HG03135 (cell line): Measurements from ENCODE around the gene CCDC184.
"Not testable (repeated sequence)": the region's sequence is repeated elsewhere in the genome, so short reads cannot be mapped to it uniquely, and the experiment has no call there.

Experiments used
- ATAC-seq: cut with Tn5 transposase; IDR thresholded peaks from one replicate; pipeline ENCODE4 v1.9.1; 2021; ENCODE audit warnings: mild to moderate bottlenecking, moderate library complexity; ENCODE audit not compliant: unreplicated experiment

The CCDC184 gene

GRCh38 chr12:48183091-48183875 is at the start of gene CCDC184:
Gene CCDC184, plus strand, starts transcription at chr12:48183644. Its CDS starts 479 bp downstream, at chr12:48184123.
- peak; percentile 69 for ATAC-seq

GRCh38 chr12:48135027-48135426 is 48.4 kb upstream of the CCDC184 start:
- ATAC-seq: no peak

DNA sequence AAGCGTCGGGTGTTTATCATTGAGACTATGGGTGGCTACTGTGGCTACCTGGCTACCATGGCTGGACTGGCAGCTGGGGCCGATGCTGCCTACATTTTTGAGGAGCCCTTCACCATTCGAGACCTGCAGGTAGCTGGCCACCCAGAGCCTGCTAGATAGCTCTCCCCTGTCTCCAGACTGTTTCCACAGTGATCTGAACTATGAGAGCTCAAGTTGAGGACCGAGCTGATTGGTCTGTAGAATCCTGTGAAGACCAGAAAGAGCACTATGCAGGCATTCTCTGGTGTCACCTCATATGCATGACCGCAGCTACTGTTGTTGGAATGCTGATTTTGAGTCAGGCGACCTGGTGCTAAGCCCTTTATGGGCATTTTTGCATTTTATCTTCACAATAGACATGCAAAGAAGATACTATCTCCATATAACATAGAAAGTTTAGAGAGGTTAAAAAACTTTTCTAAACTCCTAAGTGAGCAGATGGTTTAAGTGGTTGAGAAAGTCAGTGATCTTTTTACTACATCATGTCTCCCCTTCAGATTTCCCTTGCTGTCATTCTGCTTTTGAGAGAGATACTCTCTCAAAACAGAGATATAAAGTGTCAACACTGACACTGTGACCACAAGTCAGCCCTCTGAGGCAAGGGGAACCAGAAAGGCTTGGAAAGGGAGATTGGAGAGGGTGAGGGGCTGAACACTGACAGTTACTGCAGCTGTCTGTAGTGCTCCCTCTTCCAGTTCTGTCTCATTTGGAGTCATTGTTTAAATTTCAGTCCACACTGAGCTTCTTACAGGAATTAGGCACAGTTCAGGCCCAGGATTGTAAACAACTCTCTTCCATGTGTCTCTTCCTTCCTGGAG is 40.4 kb upstream of the CCDC184 start:
- no peak for ATAC-seq

GRCh38 chr12:48143898-48144297 is 39.5 kb upstream of the CCDC184 start:
- no peak for ATAC-seq

GRCh38 chr12:48145981-48146380 is 37.5 kb upstream of the CCDC184 start:
- no peak for ATAC-seq

DNA sequence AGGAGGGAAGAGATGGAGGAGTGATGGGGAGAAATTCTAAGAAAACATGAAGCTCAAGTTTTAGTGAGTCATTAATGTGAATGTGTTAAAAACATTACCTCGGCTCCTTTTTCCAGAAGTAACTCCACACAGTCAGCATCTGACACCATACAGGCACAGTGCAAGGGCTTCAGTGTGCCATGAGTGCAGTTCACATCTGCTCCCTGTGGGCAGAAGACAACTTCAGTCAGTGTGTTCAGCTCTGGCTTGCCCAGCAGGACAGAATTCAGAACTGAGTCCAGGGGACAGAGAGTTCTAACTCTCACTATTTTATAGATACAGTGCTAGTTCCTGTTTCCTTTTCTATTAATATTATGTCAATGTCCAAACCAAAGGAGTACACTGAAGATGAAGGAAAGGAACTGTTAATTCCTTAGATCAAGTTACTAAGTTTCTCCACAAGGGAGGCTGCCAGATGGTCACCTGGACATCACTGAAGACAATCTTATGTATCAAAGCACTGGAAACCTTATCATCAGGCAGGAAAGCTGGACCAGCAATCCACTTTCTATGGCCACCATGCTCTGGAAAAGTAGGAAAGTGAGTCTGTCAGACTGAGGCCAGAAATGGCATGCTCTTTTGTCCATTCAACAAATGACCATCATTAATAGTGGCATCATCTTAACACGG is 32.2 kb upstream of the CCDC184 start:
- ATAC-seq: no peak

- ATAC-seq: not testable (repeated sequence)
These were observed 27.7 kb upstream of the CCDC184 start for GRCh38 chr12:48155786-48156185.

GRCh38 chr12:48156652-48157017 is 26.8 kb upstream of the CCDC184 start:
- ATAC-seq: no peak

- peak; percentile 91 for ATAC-seq
These were observed 26.2 kb upstream of the CCDC184 start, which contains the start of gene ASB8 for GRCh38 chr12:48157018-48157888. Gene ASB8, minus strand, starts transcription at chr12:48157515. Its CDS starts 4,019 bp downstream, at chr12:48153496.

GRCh38 chr12:48157889-48158370 is 25.5 kb upstream of the CCDC184 start:
- no peak for ATAC-seq

- ATAC-seq: no peak
These were observed 23.4 kb upstream of the CCDC184 start for GRCh38 chr12:48160046-48160445.

DNA sequence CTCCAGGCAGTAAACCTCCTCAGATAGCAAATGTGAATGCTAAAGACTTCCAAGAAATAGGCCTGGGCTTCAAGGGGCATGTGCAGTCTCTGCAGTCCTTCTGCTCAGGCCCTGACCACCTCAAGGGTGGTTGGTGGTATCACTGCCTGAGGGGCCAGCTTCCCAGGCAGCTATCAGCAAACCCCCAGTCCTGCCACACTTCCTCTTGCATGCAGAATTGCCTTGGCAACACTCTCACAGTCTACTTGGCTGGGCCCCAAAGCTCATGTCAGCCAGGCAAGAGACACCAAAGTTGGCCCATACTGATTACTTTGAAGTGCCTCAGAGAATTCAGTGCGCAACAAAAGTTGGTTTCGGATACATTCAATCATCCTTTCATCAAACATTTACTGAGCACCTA is 22.6 kb upstream of the CCDC184 start:
- no peak for ATAC-seq

DNA sequence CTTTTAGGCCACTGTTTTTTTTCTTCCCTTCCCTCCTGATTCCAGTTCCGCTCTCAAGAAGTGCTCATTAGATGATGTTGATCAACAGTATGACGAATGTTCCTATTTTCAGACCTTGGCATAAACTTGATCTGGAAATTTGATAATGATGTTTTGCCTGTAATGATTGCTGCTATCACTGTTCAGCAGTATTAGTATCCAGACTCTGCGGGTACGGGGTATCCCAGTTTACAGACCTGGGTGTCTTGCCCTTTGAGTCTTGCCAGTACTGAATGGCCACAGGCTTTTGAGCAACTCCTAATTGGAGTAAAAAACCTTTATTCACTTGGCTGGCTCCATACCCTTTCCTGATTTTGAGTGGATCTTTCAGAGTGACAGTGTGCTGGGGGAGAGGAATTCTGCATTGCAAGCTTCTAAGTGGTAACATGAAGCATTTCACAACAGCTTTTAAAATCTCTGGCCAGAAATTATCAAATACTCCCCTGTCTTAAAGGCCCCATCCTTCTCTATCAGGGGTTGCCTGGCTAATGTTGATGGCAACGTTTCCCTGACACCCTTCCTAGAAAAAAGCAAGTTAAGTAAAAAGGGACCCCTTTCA is 20.2 kb upstream of the CCDC184 start:
- ATAC-seq: no peak

DNA sequence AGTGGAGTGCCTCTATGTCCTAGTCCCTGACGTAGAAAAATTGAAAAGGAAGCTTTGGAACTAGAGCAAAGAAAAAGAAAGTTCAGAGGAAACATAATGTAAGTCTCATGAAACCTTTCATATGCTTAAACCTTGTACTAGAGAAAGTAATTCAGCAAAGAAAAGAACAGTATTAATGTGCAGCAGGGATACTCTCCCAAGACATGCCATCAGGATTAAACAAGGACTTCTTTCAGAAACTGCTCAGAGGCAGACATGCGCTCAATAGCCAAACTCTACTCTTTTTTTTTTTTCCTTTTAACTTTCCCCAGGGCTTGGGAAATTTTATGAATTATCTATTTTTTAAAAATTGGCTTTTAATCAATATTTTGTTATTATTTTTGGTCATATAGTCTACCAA is 19.0 kb upstream of the CCDC184 start:
- ATAC-seq: no peak

DNA sequence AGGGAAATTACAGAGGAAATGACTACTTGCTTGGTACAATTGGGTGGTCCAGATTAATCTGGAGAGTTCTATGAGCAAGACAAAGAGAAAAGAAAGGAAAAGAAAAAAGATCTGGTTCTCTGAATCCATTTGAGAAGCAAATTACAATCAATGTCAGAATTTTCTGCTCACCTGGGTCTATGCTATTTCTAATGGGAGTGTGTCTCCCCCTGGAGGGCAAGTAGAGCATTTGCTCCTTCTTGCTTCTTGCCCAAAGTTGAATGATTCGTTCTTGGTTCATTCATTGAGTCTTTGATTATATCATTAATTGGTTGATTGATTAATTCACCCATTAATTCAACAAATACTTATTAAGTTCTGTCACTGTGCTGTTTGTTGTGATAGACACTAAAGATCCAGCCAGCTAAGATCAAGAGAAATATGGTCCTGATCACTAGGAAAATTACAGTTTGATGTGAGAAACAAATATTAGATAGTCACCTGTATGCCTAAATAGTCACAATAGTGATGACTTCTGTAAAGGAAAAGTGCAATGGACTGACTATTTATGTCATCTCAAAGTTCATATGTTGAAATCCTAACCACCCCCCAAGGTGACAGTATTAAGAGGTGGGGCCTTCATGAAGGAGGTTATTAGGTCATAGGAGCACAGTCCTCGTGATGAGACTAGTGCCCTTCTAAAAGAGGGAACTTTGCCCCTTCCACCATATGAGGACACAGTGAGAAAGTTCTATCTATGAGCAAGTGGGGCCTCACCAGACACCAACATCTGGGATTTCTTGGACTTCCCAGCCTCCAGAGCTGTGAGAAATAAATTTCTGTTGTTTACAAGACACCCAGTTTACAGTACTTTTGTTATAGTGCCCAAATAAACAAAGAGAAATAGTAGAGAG is 18.1 kb upstream of the CCDC184 start:
- ATAC-seq: peak; percentile 60

DNA sequence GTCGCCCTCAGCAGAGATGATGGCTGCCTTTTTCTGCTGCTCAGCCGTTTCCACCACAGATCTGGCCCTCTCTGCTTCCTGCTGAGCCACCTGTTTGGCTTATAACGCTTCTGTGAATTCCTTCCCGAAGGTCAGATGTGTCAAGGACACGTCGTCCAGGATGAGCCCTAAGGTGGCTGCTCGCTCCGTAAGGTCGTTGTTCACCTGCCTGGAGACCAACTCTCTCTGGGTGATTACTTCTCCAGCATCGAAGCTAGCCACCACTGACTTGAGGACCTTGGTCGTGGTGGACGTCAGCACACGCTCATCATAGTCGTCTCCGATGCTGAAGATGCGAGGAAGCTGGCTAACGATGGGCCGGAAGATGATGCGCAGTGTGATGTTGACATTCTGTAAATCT is 14.4 kb upstream of the CCDC184 start:
- ATAC-seq: no peak

DNA sequence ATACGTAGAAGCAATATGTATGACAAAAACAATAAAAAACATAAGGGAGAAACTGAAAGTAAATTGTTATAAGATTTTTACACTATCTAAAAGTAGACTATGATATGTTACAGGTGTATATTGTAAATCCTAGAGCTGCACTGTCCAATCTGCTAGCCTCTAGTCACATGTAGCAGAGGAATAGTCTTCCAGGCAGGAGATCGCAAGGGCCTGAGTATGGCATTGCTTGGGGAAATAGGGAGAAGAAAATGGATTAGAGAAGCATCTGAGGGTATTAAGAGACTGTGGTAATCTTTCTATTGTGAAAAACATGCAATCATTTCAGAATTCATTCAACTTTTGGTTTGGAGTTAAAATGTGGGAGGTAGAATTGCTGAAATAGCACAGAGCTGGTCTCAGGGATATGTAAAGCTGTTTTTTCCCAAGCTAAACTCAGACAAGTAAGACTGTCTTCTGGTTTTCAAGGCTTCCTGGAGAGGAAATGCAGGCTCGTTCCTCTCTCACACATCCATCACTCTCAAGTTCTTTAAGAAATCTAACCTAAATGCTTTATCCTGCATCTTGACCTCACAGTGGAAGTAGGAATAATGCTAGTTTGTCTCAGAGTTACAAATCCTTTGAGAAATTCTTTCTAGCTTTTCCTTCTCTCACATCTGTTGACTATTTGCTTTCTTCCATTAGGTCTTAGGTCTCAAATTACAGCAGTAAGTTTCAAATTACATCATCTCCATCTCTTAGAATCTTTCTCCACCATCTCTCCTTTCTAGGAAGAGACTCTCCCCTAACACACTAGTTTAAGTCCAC is 7.6 kb upstream of the CCDC184 start:
- ATAC-seq: no peak

DNA sequence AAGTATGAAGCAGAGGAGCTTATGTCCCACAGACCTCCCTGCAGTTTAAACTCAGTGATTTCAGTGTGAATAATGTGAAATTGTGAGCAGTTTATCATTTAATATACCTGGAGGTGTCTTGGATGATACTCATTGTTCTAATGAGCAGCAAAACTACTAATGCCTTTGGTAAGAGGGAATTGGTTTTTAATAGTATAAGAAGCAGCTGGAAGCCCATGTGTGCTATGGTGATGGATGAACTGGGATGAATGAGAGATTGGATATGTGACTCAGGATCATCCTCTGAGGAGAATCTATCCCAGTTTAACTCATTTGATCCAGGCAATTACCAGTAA is 7.1 kb upstream of the CCDC184 start:
- no peak for ATAC-seq
